Type B pancreatic cell (in vitro differentiated cells): Measurements from ENCODE around the gene MRPL53. TPM values are rescaled to one million over a fixed set of nuclear protein-coding genes. Genes with fewer than 3 reads are reported as not detected.
"Not testable (repeated sequence)": the region's sequence is repeated elsewhere in the genome, so short reads cannot be mapped to it uniquely, and the experiment has no call there.

Experiments
- DNase-seq: peaks from one replicate; pipeline ENCODE4 v3.0.0; 2021; ENCODE audit warnings: mixed read lengths; ENCODE audit not compliant: unreplicated experiment; ENCODE audit errors: extremely low spot score
- H3K27ac Mint-ChIP-seq: 2 replicates; pipeline ENCODE4 v1.8.0; 2021; ENCODE audit warnings: mild to moderate bottlenecking, mixed read lengths
- H3K27me3 Mint-ChIP-seq: 2 replicates; pipeline ENCODE4 v1.8.0; 2021; ENCODE audit warnings: mixed read lengths
- H3K36me3 Mint-ChIP-seq: 2 replicates; pipeline ENCODE4 v1.8.0; 2021; ENCODE audit warnings: mixed read lengths
- H3K4me1 Mint-ChIP-seq: one replicate; pipeline ENCODE4 v1.8.0; 2021; ENCODE audit warnings: mixed read lengths; ENCODE audit not compliant: unreplicated experiment
- H3K4me3 Mint-ChIP-seq: 2 replicates; pipeline ENCODE4 v1.8.0; 2021; ENCODE audit warnings: mild to moderate bottlenecking, mixed read lengths
- H3K9me3 Mint-ChIP-seq: 2 replicates; pipeline ENCODE4 v1.8.0; 2021; ENCODE audit warnings: mixed read lengths
- CTCF ChIP-seq: fragments of 200-600 bp; sonication (generic); conservative IDR thresholded peaks from 2 replicates; pipeline ENCODE4 v1.5.0; 2021; ENCODE audit warnings: antibody characterized with exemption, mild to moderate bottlenecking
- total RNA-seq: library from RNA; stranded (reverse); gene quantifications from 2 replicates; pipeline ENCODE4 v1.2.1, GENCODE V29; 2021; ENCODE audit warnings: low replicate concordance

The MRPL53 gene
- total RNA-seq, 1 donor from 2014 or later, result 76.1 TPM

- H3K27me3 Mint-ChIP-seq, result no peaks in the 10 kb centered on the region
- peak overlapping the region; percentile 97 for H3K27ac Mint-ChIP-seq
- no peak for DNase-seq
- H3K4me1 Mint-ChIP-seq, result peaks cover 9% of the 10 kb centered on the region
- H3K9me3 Mint-ChIP-seq, result no peaks in the 10 kb centered on the region
- H3K4me3 Mint-ChIP-seq, result peak overlapping the region; percentile 99
- TF ChIP-seq CTCF, result no peak
- peaks cover 16% of the 10 kb centered on the region for H3K36me3 Mint-ChIP-seq
These were observed 981 bp downstream of the MRPL53 start for GRCh38 chr2:74471332-74472065.

DNA sequence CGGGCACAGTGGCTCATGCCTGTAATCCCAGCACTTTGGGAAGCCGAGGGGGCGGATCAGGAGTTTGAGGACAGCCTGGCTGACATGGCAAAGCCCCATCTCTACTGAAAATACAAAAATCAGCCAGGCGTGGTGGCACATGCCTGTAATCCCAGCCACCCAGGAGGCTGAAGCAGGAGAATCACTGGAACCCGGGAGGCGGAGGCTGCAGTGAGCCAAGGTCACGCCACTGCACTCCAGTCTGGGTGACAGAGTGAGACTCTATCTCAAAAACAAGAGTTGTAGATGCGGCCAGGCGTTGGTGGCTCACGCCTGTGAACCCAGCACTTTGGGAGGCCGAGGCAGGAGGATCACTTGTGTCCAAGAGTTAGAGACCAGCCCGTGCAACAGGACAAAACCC, 1.7 kb downstream of the MRPL53 start:
- not testable (repeated sequence) for DNase-seq, H3K27me3 Mint-ChIP-seq, H3K4me1 Mint-ChIP-seq, H3K9me3 Mint-ChIP-seq
- Mint-ChIP-seq H3K27ac (peak overlapping the region; percentile 74), H3K36me3 (peaks cover 16% of the 10 kb centered on the region), H3K4me3 (peak overlapping the region; percentile 73)

DNA sequence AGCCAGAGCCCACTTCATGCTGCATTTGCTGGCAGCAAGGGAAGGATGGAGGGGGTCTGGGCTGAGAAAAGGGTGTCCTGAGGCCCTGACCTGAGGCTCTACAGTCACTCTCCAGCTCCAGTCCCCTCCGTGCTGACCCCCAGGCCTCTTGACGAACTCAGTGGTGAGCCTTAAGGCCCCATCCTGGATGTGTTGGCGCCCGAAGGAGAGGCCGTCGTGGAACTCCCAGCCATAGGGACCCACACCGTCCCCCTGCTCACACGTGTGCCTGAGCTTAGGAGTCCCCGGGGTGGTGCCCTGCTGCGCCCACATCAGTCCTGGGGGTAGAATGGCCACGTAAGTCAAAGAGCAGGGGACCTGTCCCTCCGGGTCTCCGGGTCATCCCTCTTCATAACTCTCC, 8.1 kb downstream of the MRPL53 start:
- H3K36me3 Mint-ChIP-seq, result peaks cover 3% of the 10 kb centered on the region
- H3K4me3 Mint-ChIP-seq, result peak overlapping the region; percentile 97
- TF ChIP-seq CTCF, result no peak
- peaks cover 11% of the 10 kb centered on the region for H3K4me1 Mint-ChIP-seq
- no peaks in the 10 kb centered on the region for H3K27me3 Mint-ChIP-seq
- H3K9me3 Mint-ChIP-seq, result no peaks in the 10 kb centered on the region
- peak overlapping the region; percentile 66 for H3K27ac Mint-ChIP-seq
- no peak for DNase-seq

- H3K4me1 Mint-ChIP-seq, result peaks cover 13% of the 10 kb centered on the region
- H3K9me3 Mint-ChIP-seq, result no peaks in the 10 kb centered on the region
- H3K27ac Mint-ChIP-seq, result peak overlapping the region; percentile 77
- H3K36me3 Mint-ChIP-seq, result peaks cover 7% of the 10 kb centered on the region
- H3K27me3 Mint-ChIP-seq, result peaks cover 4% of the 10 kb centered on the region
- TF ChIP-seq CTCF, result no peak
- no peak for DNase-seq
- H3K4me3 Mint-ChIP-seq, result peak overlapping the region; percentile 80
These were observed 9.7 kb downstream of the MRPL53 start for GRCh38 chr2:74462786-74463105.

DNA sequence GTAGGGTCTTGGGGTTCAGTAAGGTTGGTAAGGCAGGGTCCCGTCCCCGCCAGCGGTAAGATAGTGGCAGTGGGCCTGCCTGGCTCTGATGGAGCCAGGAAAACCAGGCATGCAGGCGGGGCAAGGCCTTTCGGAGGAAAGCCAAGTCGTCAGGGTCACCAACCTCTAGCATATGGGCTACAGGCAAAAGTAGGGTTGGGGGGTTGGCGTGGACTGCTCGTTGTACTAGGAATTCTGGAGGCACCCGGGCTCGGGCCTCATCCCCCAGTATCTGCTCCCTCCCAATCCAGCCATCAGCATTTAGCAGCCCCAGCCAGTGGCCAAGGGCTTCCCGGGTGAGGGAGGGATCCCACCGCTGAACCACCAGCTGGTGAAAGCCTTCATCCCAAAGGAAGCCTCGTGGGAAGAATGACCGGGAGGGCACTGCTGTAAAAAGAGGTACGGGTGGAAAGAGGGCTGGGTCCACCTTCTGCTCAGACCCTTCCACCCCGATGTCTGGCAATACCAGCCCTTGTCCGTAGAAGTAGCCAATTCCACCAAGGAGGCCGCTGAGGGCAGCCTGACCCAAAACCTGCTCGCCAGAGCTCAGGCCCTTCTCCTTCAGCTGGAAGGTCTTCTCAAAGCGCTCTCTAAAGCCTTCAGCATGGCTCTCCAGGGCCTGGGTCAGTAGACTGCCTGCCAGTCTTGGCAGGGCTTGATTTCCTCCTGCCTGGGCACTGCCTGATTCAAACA, 10.3 kb downstream of the MRPL53 start:
- Mint-ChIP-seq H3K27me3 (peaks cover 4% of the 10 kb centered on the region), H3K9me3 (no peaks in the 10 kb centered on the region), H3K4me1 (peaks cover 14% of the 10 kb centered on the region), H3K4me3 (peak overlapping the region; percentile 80), H3K36me3 (peaks cover 7% of the 10 kb centered on the region), H3K27ac (peak overlapping the region; percentile 77)
- no peak for DNase-seq
- TF ChIP-seq CTCF, result no peak
